HepG2 (cell line): ENCODE measurements around the gene NLGN2. TPM values are rescaled to one million over a fixed set of nuclear protein-coding genes. Genes with fewer than 3 reads are reported as not detected.
A peak's percentile ranks its signal among the peaks of the same experiment; 100 is the strongest.

Experiments used
- ATAC-seq: fragments of 200-7000 bp; cut with Tn5 transposase; 3 replicates; pipeline ENCODE4 v1.9.1; 2020; ENCODE audit warnings: mild to moderate bottlenecking, moderate library complexity
- BruUV-seq: library from RNA; stranded (reverse); fragments of 400-500 nt; replicated peaks from 2 replicates; lab custom pipeline; 2021; lab: Mats Ljungman, UMichigan
- CTCF ChIA-PET: fragments of 300-600 bp; formaldehyde crosslinking; extraction: SDS; loops from one replicate; lab custom pipeline; 2021; ENCODE audit warnings: low total read pairs, inconsistent platforms, low intra/inter-chr PET ratio; lab: Yijun Ruan, JAX
- POLR2A ChIA-PET: fragments of 350-600 bp; sonication (Branson Sonifier 250); formaldehyde crosslinking; loops from one replicate; lab custom pipeline; 2020; ENCODE audit warnings: antibody characterized with exemption, inconsistent platforms; lab: Yijun Ruan, JAX
- DNase-seq: peaks from one replicate; pipeline ENCODE4 v3.0.0-alpha.2; 2015; ENCODE audit warnings: low spot score
- FAIRE-seq: peaks from 3 replicates; lab custom pipeline; 2011; peaks lifted over from hg19 to GRCh38; lab: Jason Lieb, UNC
- H2AFZ ChIP-seq: one replicate; pipeline ENCODE4 v1.6.1; 2011; ENCODE audit warnings: low read length, inconsistent platforms
- H3K27ac ChIP-seq: fragments of 300-600 bp; 3 replicates; pipeline ENCODE4 v1.8.0; 2011; ENCODE audit warnings: mixed run types, mild to moderate bottlenecking, mixed read lengths, low read length, inconsistent platforms; ENCODE audit not compliant: insufficient read depth; ENCODE audit errors: extremely low read length
- H3K27me3 ChIP-seq, 2 experiments: fragments of 200-600 bp in 1 of 2; 2 replicates in 1 of 2; 3 replicates in 1 of 2; pipeline versions ENCODE4 v1.6.0 to v1.8.0; 2011; ENCODE audit warnings: low read length in 2 of 2, mild to moderate bottlenecking in 2 of 2, moderate library complexity in 2 of 2, inconsistent platforms in 1 of 2; ENCODE audit not compliant: insufficient read depth in 2 of 2, control insufficient read depth in 1 of 2
- H3K36me3 ChIP-seq, 2 experiments: fragments of 200-600 bp in 1 of 2; replicated peaks in 1 of 2; 2 replicates in 1 of 2; 3 replicates in 1 of 2; pipeline versions ENCODE4 v1.5.1 to v1.8.0; 2011; ENCODE audit warnings: low read length in 2 of 2, inconsistent platforms in 1 of 2; ENCODE audit not compliant: insufficient read depth in 2 of 2, control insufficient read depth in 1 of 2
- H3K4me1 ChIP-seq: 2 replicates; pipeline ENCODE4 v1.5.1; 2012; ENCODE audit warnings: low read length, inconsistent platforms; ENCODE audit not compliant: insufficient read depth
- H3K4me2 ChIP-seq: 2 replicates; pipeline ENCODE4 v1.6.0; 2011; ENCODE audit warnings: low read depth, low read length, inconsistent platforms
- H3K4me3 ChIP-seq, 3 experiments: fragments of 200-600 bp in 1 of 3; sonication (generic), shearing (Covaris generic) in 1 of 3; replicated peaks in 1 of 3; 2 replicates each; pipeline ENCODE4 v1.5.1; 2011 to 2016; ENCODE audit warnings: low read length in 3 of 3, inconsistent platforms in 2 of 3, low read depth in 2 of 3, mild to moderate bottlenecking in 2 of 3, control low read depth in 1 of 3, mixed read lengths in 1 of 3; ENCODE audit not compliant: insufficient read depth in 1 of 3
- H3K79me2 ChIP-seq: one replicate; pipeline ENCODE4 v1.6.1; 2011; ENCODE audit warnings: low read length, inconsistent platforms; ENCODE audit not compliant: insufficient read depth
- H3K9ac ChIP-seq: 2 replicates; pipeline ENCODE4 v1.6.0; 2011; ENCODE audit warnings: mild to moderate bottlenecking, low read depth, low read length, inconsistent platforms; ENCODE audit not compliant: insufficient read depth
- H3K9me3 ChIP-seq: 2 replicates; pipeline ENCODE4 v1.5.1; 2012; ENCODE audit warnings: mild to moderate bottlenecking, low read length
- H4K20me1 ChIP-seq: 2 replicates; pipeline ENCODE4 v1.6.0; 2011; ENCODE audit warnings: inconsistent platforms, mild to moderate bottlenecking, low read length, moderate library complexity; ENCODE audit not compliant: insufficient read depth
- ARID4A ChIP-seq: sonication (generic); formaldehyde crosslinking; IDR thresholded peaks from 2 replicates; pipeline ENCODE4 v1.5.0; 2020; ENCODE audit warnings: mild to moderate bottlenecking, missing genetic modification reagents, borderline replicate concordance
- ATF7 ChIP-seq, 2 experiments: fragments of 450-650 bp in 1 of 2; sonication (generic) in 1 of 2; formaldehyde crosslinking in 1 of 2; IDR thresholded peaks; 2 replicates each; pipeline versions ENCODE4 v1.4.0 to v1.6.1; 2016 to 2020; ENCODE audit warnings: antibody characterized with exemption in 1 of 2, mild to moderate bottlenecking in 1 of 2, missing genetic modification reagents in 1 of 2
- CHCHD3 ChIP-seq: sonication (generic); formaldehyde crosslinking; IDR thresholded peaks from 2 replicates; pipeline ENCODE4 v1.8.0; 2022; ENCODE audit warnings: mild to moderate bottlenecking, missing genetic modification reagents, moderate library complexity
- CTCF ChIP-seq: sonication (generic); formaldehyde crosslinking; IDR thresholded peaks from 2 replicates; pipeline ENCODE4 v1.5.0; 2020; ENCODE audit warnings: mild to moderate bottlenecking, missing genetic modification reagents, moderate library complexity
- ELF3 ChIP-seq: IDR thresholded peaks from 2 replicates; pipeline ENCODE4 v1.6.1; 2016; ENCODE audit warnings: missing genetic modification reagents, missing compliant biosample characterization
- HIVEP1 ChIP-seq: sonication (generic); formaldehyde crosslinking; IDR thresholded peaks from 2 replicates; pipeline ENCODE4 v1.4.0; 2020; ENCODE audit warnings: mild to moderate bottlenecking, missing genetic modification reagents
- PAX8 ChIP-seq: sonication (generic); formaldehyde crosslinking; IDR thresholded peaks from 2 replicates; pipeline ENCODE4 v1.8.0; 2022; ENCODE audit warnings: mild to moderate bottlenecking, missing genetic modification reagents, borderline replicate concordance
- RAD51 ChIP-seq: fragments of 450-650 bp; IDR thresholded peaks from 2 replicates; pipeline ENCODE4 v1.6.1; 2016; ENCODE audit warnings: borderline replicate concordance
- SP140L ChIP-seq: sonication (generic); formaldehyde crosslinking; IDR thresholded peaks from 2 replicates; pipeline ENCODE4 v1.4.0; 2020; ENCODE audit warnings: missing genetic modification reagents, borderline replicate concordance
- TARDBP ChIP-seq: sonication (generic); formaldehyde crosslinking; IDR thresholded peaks from 2 replicates; pipeline ENCODE4 v1.8.0; 2022; ENCODE audit warnings: mild to moderate bottlenecking, missing genetic modification reagents
- ZBTB7A ChIP-seq: sonication (generic); formaldehyde crosslinking; IDR thresholded peaks from 2 replicates; pipeline ENCODE4 v1.8.0; 2022; ENCODE audit warnings: mild to moderate bottlenecking, missing genetic modification reagents
- ZEB1 ChIP-seq: IDR thresholded peaks from 2 replicates; pipeline ENCODE4 v1.6.1; 2012; ENCODE audit warnings: mild to moderate bottlenecking, low read depth, inconsistent platforms; ENCODE audit not compliant: insufficient replicate concordance
- ZNF543 ChIP-seq: sonication (generic); formaldehyde crosslinking; IDR thresholded peaks from 2 replicates; pipeline ENCODE4 v1.4.0; 2020; ENCODE audit warnings: mild to moderate bottlenecking, missing genetic modification reagents
- ZNF556 ChIP-seq: sonication (generic); formaldehyde crosslinking; IDR thresholded peaks from 2 replicates; pipeline ENCODE4 v1.4.0; 2020; ENCODE audit warnings: mild to moderate bottlenecking, missing genetic modification reagents, borderline replicate concordance
- ZSCAN30 ChIP-seq: sonication (generic); formaldehyde crosslinking; IDR thresholded peaks from 2 replicates; pipeline ENCODE4 v1.5.0; 2020; ENCODE audit warnings: mild to moderate bottlenecking, missing genetic modification reagents
- WGBS: methylation state at CpG from one replicate; pipeline ENCODE4 v1.1.6; 2017; ENCODE audit warnings: low lambda C conversion rate; 5-methylcytosine and 5-hydroxymethylcytosine counted together
- in situ Hi-C: cut with HindIII; loops from 2 replicates; pipeline ENCODE4 v1.10.0; 2017; ENCODE audit warnings: low pct_unique_long_range_greater_than_20kb; ENCODE audit not compliant: extremely low pct_ligation_motif_present
- intact Hi-C: fragments of 100-400 bp; cut with micrococcal nuclease; formaldehyde crosslinking; loops from one replicate; pipeline ENCODE4 v1.10.0; 2022; ENCODE audit not compliant: unreplicated experiment
- polyA plus RNA-seq, 8 experiments: library from polyadenylated mRNA; depleted of rRNA in 3 of 8; stranded (reverse) in 7 of 8; unstranded in 1 of 8; fragments of >200 nt; fragmentation: Illumina TruSeq in 4 of 8; extraction: Trizol in 4 of 8; gene quantifications; 2 replicates each; pipeline versions ENCODE4 v1.2.1 to v1.2.3, GENCODE V29; 2011 to 2016; ENCODE audit warnings: low read depth in 4 of 8, missing spikeins in 1 of 8, mixed read lengths in 1 of 8; ENCODE audit not compliant: insufficient read depth in 1 of 8
- total RNA-seq, 5 experiments: library from RNA; depleted of rRNA; stranded (reverse); fragments of >200 nt; fragmentation: Illumina TruSeq; extraction: Trizol; gene quantifications; 2 replicates each; pipeline ENCODE4 v1.2.3, GENCODE V29; 2016; ENCODE audit warnings: low read depth in 1 of 5

The NLGN2 gene
- total and polyA plus RNA-seq, 2 of the 13 experiments (the other 11 are each of a cell fraction or from before 2014, with no cell fraction given), result 1.9 to 11.0 TPM

GRCh38 chr17:7393613-7394451 lies 13.8 kb upstream of the NLGN2 start:
- DNase-seq, result no peak
- ChIA-PET POLR2A (interaction anchor here (0.7 to 2.4 kb wide), 11 partner anchors 10 to 294 kb away, joined by 3 to 76 read pairs (median 4); partner anchors contain the start of genes CHRNB1, NEURL4, POLR2A and SLC35G6), CTCF (no interaction called here)
- WGBS, result 60% methylated on average over 22 of the region's 48 CpGs
- peak; percentile 39 for ATAC-seq
- H3K4me2 ChIP-seq, result peak overlapping the region; percentile 88
- H3K27me3 ChIP-seq, result no peaks in the 10 kb centered on the region
- in situ Hi-C loops, result no loop called here
- peak overlapping the region; percentile 66 for H3K9ac ChIP-seq
- no peaks in the 10 kb centered on the region for H4K20me1 ChIP-seq
- no peak overlapping the region for H2AFZ ChIP-seq
- H3K4me3 ChIP-seq, result peak overlapping the region; percentile 68 to 90 (median 84)
- FAIRE-seq, result no peak
- H3K4me1 ChIP-seq, result peaks cover 14% of the 10 kb centered on the region
- no peaks in the 10 kb centered on the region for H3K9me3 ChIP-seq
- peaks cover 0 to 2% of the 10 kb centered on the region in 2 experiments; a peak in 2 of 5 replicates for H3K36me3 ChIP-seq
- H3K27ac ChIP-seq, result peak overlapping the region; percentile 76
- BruUV-seq, result no TSS peak
- intact Hi-C loops, result no loop called here
- H3K79me2 ChIP-seq, result no peaks in the 10 kb centered on the region
- 0 out of 2 replicates have a peak, but pooled peaks have one; percentile 18 for TF ChIP-seq HIVEP1 (CRISPR knock-in tag)
- 0 out of 2 replicates have a peak, but pooled peaks have one; percentile 26 for TF ChIP-seq TARDBP (CRISPR knock-in tag)
- peak; percentile 22 for TF ChIP-seq ZNF543
- peak; percentile 79; the same call in 1 of the 2 replicates for TF ChIP-seq PAX8 (CRISPR knock-in tag)
- no peak for TF ChIP-seq CHCHD3 (CRISPR knock-in tag)
- no peak for TF ChIP-seq ZSCAN30 (CRISPR knock-in tag)
- no peak for TF ChIP-seq RAD51
- TF ChIP-seq CTCF, result 0 out of 2 replicates have a peak, but pooled peaks have one; percentile 10
- 0 out of 2 replicates have a peak, but pooled peaks have one; percentile 41 for TF ChIP-seq SP140L (CRISPR knock-in tag)
- TF ChIP-seq ATF7 (IDR thresholded peaks at IDR 0.05), result no peak
- TF ChIP-seq ATF7 (CRISPR knock-in tag; IDR thresholded peaks at IDR 0.05), result peak; percentile 36; the same call in 1 of the 2 replicates
- peak; percentile 64 for TF ChIP-seq ZEB1
- 0 out of 2 replicates have a peak, but pooled peaks have one; percentile 3 for TF ChIP-seq ELF3
- TF ChIP-seq ZBTB7A (CRISPR knock-in tag), result 0 out of 2 replicates have a peak, but pooled peaks have one; percentile 23
- 0 out of 2 replicates have a peak, but pooled peaks have one; percentile 15 for TF ChIP-seq ARID4A (CRISPR knock-in tag)
- TF ChIP-seq ZNF556 (CRISPR knock-in tag), result 0 out of 2 replicates have a peak, but pooled peaks have one; percentile 5
